CD4-positive, alpha-beta memory T cell (primary cell): ENCODE results near the gene TTC34. TPM values are rescaled to one million over a fixed set of nuclear protein-coding genes. Genes with fewer than 3 reads are reported as not detected.

ENCODE experiments used
- CTCF ChIA-PET: fragments of 350-600 bp; sonication (Branson Sonifier 250); formaldehyde crosslinking; loops from one replicate; lab custom pipeline; 2021; ENCODE audit warnings: inconsistent platforms; ENCODE audit not compliant: partially characterized antibody; lab: Charles Lee
- POLR2A ChIA-PET: fragments of 350-600 bp; sonication (Branson Sonifier 250); formaldehyde crosslinking; loops from one replicate; lab custom pipeline; 2021; ENCODE audit not compliant: partially characterized antibody; lab: Charles Lee
- DNase-seq, 5 donors: peaks; one replicate each; pipeline versions ENCODE4 v3.0.0 to v3.0.0-alpha.2; 2020 to 2022; ENCODE audit warnings: mixed read lengths in 1 of 5
- H3K27ac ChIP-seq: one replicate; pipeline ENCODE4 v1.7.0; 2013; ENCODE audit warnings: low read depth, low read length
- H3K27me3 ChIP-seq: 2 replicates; pipeline ENCODE4 v1.7.0; 2013; ENCODE audit warnings: mild to moderate bottlenecking, low read length, moderate library complexity; ENCODE audit not compliant: insufficient read depth
- H3K36me3 ChIP-seq: 2 replicates; pipeline ENCODE4 v1.7.0; 2013; ENCODE audit warnings: mild to moderate bottlenecking, low read length, moderate library complexity; ENCODE audit not compliant: insufficient read depth
- H3K4me1 ChIP-seq: 2 replicates; pipeline ENCODE4 v1.7.0; 2013; ENCODE audit warnings: mild to moderate bottlenecking, low read length, moderate library complexity; ENCODE audit not compliant: insufficient read depth
- H3K4me3 ChIP-seq, 2 donors: one replicate each; pipeline ENCODE4 v1.7.0; 2013; ENCODE audit warnings: low read length in 2 of 2, mild to moderate bottlenecking in 1 of 2
- H3K9me3 ChIP-seq, 2 donors: one replicate each; pipeline ENCODE4 v1.7.0; 2013; ENCODE audit warnings: low read length in 2 of 2, control low read depth in 1 of 2; ENCODE audit not compliant: control insufficient read depth in 1 of 2
- H3K27ac Mint-ChIP-seq, 7 donors: one replicate each; pipeline ENCODE4 v1.8.0; 2020 to 2021; ENCODE audit warnings: mixed read lengths in 7 of 7, mild to moderate bottlenecking in 6 of 7, inconsistent platforms in 3 of 7, moderate library complexity in 3 of 7
- H3K27me3 Mint-ChIP-seq, 2 donors: one replicate each; pipeline ENCODE4 v1.8.0; 2020 to 2021; ENCODE audit warnings: mixed read lengths in 2 of 2
- H3K36me3 Mint-ChIP-seq, 2 donors: one replicate each; pipeline ENCODE4 v1.8.0; 2020 to 2021; ENCODE audit warnings: mixed read lengths in 2 of 2, inconsistent platforms in 1 of 2, mild to moderate bottlenecking in 1 of 2
- H3K4me1 Mint-ChIP-seq, 4 donors: one replicate each; pipeline ENCODE4 v1.8.0; 2020 to 2021; ENCODE audit warnings: mixed read lengths in 4 of 4, mild to moderate bottlenecking in 1 of 4
- H3K4me3 Mint-ChIP-seq, 8 donors: one replicate each; pipeline ENCODE4 v1.8.0; 2020 to 2021; ENCODE audit warnings: mixed read lengths in 8 of 8, mild to moderate bottlenecking in 7 of 8, moderate library complexity in 6 of 8, inconsistent platforms in 3 of 8
- H3K9me3 Mint-ChIP-seq, 8 donors: one replicate each; pipeline ENCODE4 v1.8.0; 2020 to 2021; ENCODE audit warnings: mixed read lengths in 8 of 8, mild to moderate bottlenecking in 5 of 8, inconsistent platforms in 3 of 8, moderate library complexity in 1 of 8
- intact Hi-C: fragments of 100-400 bp; cut with micrococcal nuclease; formaldehyde crosslinking; loops from one replicate; pipeline ENCODE4 v1.15.1; 2023
- polyA plus RNA-seq, 2 donors: library from polyadenylated mRNA; unstranded; fragments of 300-500 nt; fragmentation: Illumina TruSeq; gene quantifications; one replicate each; pipeline ENCODE4 v1.2.3, GENCODE V29; 2021
- total RNA-seq, 2 experiments: library from RNA; stranded (reverse); gene quantifications; one replicate each; pipeline ENCODE4 v1.2.3, GENCODE V29; 2021

Gene TTC34
- total and polyA plus RNA-seq, 4 experiments from 2014 or later: 0.06 to 4.9 (median 4.8) TPM; not detected in 1

- CTCF ChIA-PET: interaction anchor here (1.8 kb wide), 1 partner anchor 370 kb away, joined by 14 read pairs; no protein-coding TSS in a partner anchor
- H3K36me3 Mint-ChIP-seq: peaks cover 6 to 7% of the 10 kb centered on the region in 2 donors
- Histone ChIP-seq H3K9me3 (peaks cover 6 to 16% of the 10 kb centered on the region in 2 donors), H3K27ac (no peak overlapping the region), H3K4me3 (no peak overlapping the region), H3K4me1 (no peaks in the 10 kb centered on the region), H3K27me3 (peaks cover 5% of the 10 kb centered on the region), H3K36me3 (no peaks in the 10 kb centered on the region)
- H3K27ac Mint-ChIP-seq: no peak overlapping the region
- POLR2A ChIA-PET: interaction anchor here (1.5 kb wide), 1 partner anchor 370 kb away, joined by 5 read pairs; no protein-coding TSS in a partner anchor
- DNase-seq: no peak
- no peak overlapping the region for H3K4me3 Mint-ChIP-seq
- H3K4me1 Mint-ChIP-seq: peaks cover 0 to 9% (median 3%) of the 10 kb centered on the region in 4 donors
- peaks cover 0 to 25% (median 23%) of the 10 kb centered on the region in 8 donors for H3K9me3 Mint-ChIP-seq
- H3K27me3 Mint-ChIP-seq: peaks cover 22 to 27% of the 10 kb centered on the region in 2 donors
- intact Hi-C loops: loop anchor here (1.0 kb wide), 1 partner anchor 55 kb away; no protein-coding TSS in a partner anchor
Observed at GRCh38 chr1:2785631-2786328, 15.7 kb downstream of the TTC34 start.

DNA sequence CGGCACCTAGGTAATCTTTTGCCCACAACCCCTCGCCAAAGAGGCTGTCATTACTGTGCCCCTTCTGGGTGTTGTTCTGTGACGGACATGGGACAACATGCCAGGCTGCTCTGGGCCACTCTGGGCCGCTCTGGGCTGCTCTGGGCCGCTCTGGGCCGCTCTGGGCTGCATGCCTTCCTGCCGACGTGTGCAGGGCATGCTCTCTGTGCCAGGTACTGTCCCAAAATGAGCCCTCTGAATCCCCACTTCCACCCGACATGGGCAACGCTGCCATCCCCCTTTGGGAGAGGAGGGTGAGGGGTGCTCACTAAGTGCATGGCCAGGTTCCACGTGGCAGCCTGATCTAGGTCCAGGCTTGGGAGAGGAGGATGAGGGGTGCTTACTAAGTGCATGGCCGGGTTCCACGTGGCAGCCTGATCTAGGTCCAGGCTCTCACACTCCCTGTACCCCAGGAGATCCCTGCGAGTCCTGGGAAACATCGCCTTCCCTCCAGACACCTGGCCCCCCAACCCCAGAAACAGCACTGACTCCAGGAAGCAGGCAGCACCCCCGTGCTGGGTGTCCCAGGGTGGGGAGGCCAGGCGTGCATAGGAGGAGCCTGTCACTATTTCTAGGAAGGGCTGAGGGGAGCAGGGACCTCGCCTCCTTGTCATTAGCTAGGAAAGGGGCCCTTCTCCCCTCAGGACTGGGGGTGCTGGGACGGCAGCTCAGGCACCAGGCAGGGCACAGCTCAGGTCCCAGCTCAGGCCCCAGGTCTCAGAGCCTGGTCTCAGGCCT lies 16.5 kb downstream of the TTC34 start:
- peaks cover 0 to 5% (median 2%) of the 10 kb centered on the region in 4 donors for H3K4me1 Mint-ChIP-seq
- peaks cover 7 to 16% of the 10 kb centered on the region in 2 donors for H3K9me3 ChIP-seq
- peaks cover 5% of the 10 kb centered on the region for H3K27me3 ChIP-seq
- H3K36me3 Mint-ChIP-seq: peaks cover 6 to 7% of the 10 kb centered on the region in 2 donors
- intact Hi-C loops: no loop called here
- H3K27ac ChIP-seq: no peak overlapping the region
- ChIA-PET CTCF (no interaction called here), POLR2A (no interaction called here)
- H3K4me1 ChIP-seq: no peaks in the 10 kb centered on the region
- no peak overlapping the region for H3K4me3 ChIP-seq
- no peak overlapping the region for H3K27ac Mint-ChIP-seq
- H3K9me3 Mint-ChIP-seq: peaks cover 0 to 32% (median 26%) of the 10 kb centered on the region in 8 donors
- H3K27me3 Mint-ChIP-seq: peaks cover 24 to 25% of the 10 kb centered on the region in 2 donors
- no peaks in the 10 kb centered on the region for H3K36me3 ChIP-seq
- no peak for DNase-seq
- no peak overlapping the region for H3K4me3 Mint-ChIP-seq

- peaks cover 0 to 2% (median under 1%) of the 10 kb centered on the region in 4 donors for H3K4me1 Mint-ChIP-seq
- ChIA-PET CTCF (no interaction called here), POLR2A (no interaction called here)
- H3K9me3 ChIP-seq: peaks cover 7 to 16% of the 10 kb centered on the region in 2 donors
- H3K4me1 ChIP-seq: no peaks in the 10 kb centered on the region
- DNase-seq: no peak
- peaks cover 6 to 7% of the 10 kb centered on the region in 2 donors for H3K36me3 Mint-ChIP-seq
- no peak overlapping the region for H3K27ac Mint-ChIP-seq
- intact Hi-C loops: no loop called here
- no peak overlapping the region for H3K4me3 Mint-ChIP-seq
- H3K27me3 Mint-ChIP-seq: peaks cover 23 to 27% of the 10 kb centered on the region in 2 donors
- H3K36me3 ChIP-seq: no peaks in the 10 kb centered on the region
- H3K9me3 Mint-ChIP-seq: peaks cover 0 to 34% (median 27%) of the 10 kb centered on the region in 8 donors
- H3K27me3 ChIP-seq: peaks cover 5% of the 10 kb centered on the region
- no peak overlapping the region for H3K27ac ChIP-seq
- no peak overlapping the region for H3K4me3 ChIP-seq
Observed at GRCh38 chr1:2783435-2784397, 17.8 kb downstream of the TTC34 start.

DNA sequence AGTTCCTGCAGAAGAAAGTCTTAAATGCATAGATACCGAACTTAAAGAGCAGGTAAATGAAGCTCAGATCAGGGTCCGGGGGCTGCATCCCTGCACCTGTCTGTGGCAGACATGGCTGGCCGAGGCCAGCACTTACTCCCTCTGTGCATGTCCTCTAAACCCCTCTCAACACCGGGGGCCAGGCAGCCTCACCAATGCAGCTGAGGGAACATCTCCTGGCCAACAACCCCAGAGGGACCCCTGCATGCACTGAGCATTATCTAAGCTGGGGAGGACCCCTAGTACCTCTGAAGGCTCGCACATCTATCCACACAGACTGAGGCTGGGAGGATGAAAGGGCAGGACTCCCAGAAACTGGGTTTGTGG lies 18.4 kb downstream of the TTC34 start:
- Histone ChIP-seq H3K4me3 (no peak overlapping the region), H3K9me3 (peaks cover 7 to 16% of the 10 kb centered on the region in 2 donors), H3K36me3 (no peaks in the 10 kb centered on the region), H3K4me1 (no peaks in the 10 kb centered on the region), H3K27me3 (peaks cover 1% of the 10 kb centered on the region), H3K27ac (no peak overlapping the region)
- no peak for DNase-seq
- peaks cover 0 to 34% (median 27%) of the 10 kb centered on the region in 8 donors for H3K9me3 Mint-ChIP-seq
- intact Hi-C loops: no loop called here
- POLR2A ChIA-PET: no interaction called here
- no peak overlapping the region for H3K4me3 Mint-ChIP-seq
- no peak overlapping the region for H3K27ac Mint-ChIP-seq
- CTCF ChIA-PET: no interaction called here
- H3K4me1 Mint-ChIP-seq: peaks cover 0 to under 1% (median 0%) of the 10 kb centered on the region in 4 donors
- H3K36me3 Mint-ChIP-seq: peaks cover 6 to 7% of the 10 kb centered on the region in 2 donors
- peaks cover 22 to 26% of the 10 kb centered on the region in 2 donors for H3K27me3 Mint-ChIP-seq

DNA sequence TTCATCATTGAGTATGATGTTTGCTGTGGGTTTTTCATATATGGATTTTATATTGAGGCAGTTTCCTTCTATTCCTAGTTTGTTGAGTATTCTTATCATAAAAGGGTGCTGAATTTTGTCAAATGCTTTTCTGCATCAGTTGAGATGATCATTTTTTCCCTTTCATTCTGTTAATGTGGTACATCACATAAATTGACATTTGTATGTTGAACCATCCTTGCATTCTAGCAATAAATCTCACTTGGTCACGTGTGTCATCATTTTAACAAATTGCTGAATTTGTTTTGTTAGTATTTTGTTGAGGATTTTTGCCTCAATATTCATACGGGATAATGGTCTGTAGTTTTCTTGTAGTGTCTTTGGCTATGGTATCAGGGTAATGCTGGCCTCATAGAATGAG lies 19.9 kb downstream of the TTC34 start:
- H3K4me1 ChIP-seq: no peaks in the 10 kb centered on the region
- H3K4me1 Mint-ChIP-seq: no peaks in the 10 kb centered on the region
- DNase-seq: no peak
- H3K27me3 Mint-ChIP-seq: peaks cover 18 to 20% of the 10 kb centered on the region in 2 donors
- ChIA-PET POLR2A (no interaction called here), CTCF (no interaction called here)
- H3K27ac ChIP-seq: no peak overlapping the region
- peaks cover 6 to 7% of the 10 kb centered on the region in 2 donors for H3K36me3 Mint-ChIP-seq
- H3K27me3 ChIP-seq: no peaks in the 10 kb centered on the region
- H3K36me3 ChIP-seq: no peaks in the 10 kb centered on the region
- peaks cover 7 to 16% of the 10 kb centered on the region in 2 donors for H3K9me3 ChIP-seq
- intact Hi-C loops: no loop called here
- H3K9me3 Mint-ChIP-seq: peaks cover 0 to 34% (median 26%) of the 10 kb centered on the region in 8 donors
- no peak overlapping the region for H3K4me3 ChIP-seq
- peak overlapping the region in 1 of 8 donors; percentile 2 for H3K4me3 Mint-ChIP-seq
- H3K27ac Mint-ChIP-seq: peak overlapping the region in 1 of 7 donors; percentile 35

- Mint-ChIP-seq H3K36me3 (peaks cover 6 to 7% of the 10 kb centered on the region in 2 donors), H3K27ac (no peak overlapping the region), H3K9me3 (peaks cover 0 to 34% (median 26%) of the 10 kb centered on the region in 8 donors), H3K4me3 (no peak overlapping the region), H3K27me3 (peaks cover 17 to 19% of the 10 kb centered on the region in 2 donors), H3K4me1 (no peaks in the 10 kb centered on the region)
- Histone ChIP-seq H3K4me3 (no peak overlapping the region), H3K27ac (no peak overlapping the region), H3K4me1 (no peaks in the 10 kb centered on the region), H3K9me3 (peaks cover 7 to 16% of the 10 kb centered on the region in 2 donors), H3K27me3 (no peaks in the 10 kb centered on the region), H3K36me3 (no peaks in the 10 kb centered on the region)
- ChIA-PET CTCF (no interaction called here), POLR2A (no interaction called here)
- no peak for DNase-seq
- intact Hi-C loops: no loop called here
Observed at GRCh38 chr1:2778220-2778592, 23.3 kb downstream of the TTC34 start.
